ENCODE measurements around the gene SLC43A3. TPM values are rescaled to one million over a fixed set of nuclear protein-coding genes. Genes with fewer than 3 reads are reported as not detected.
"Not testable (repeated sequence)": the region's sequence is repeated elsewhere in the genome, so short reads cannot be mapped to it uniquely, and the experiment has no call there.

The SLC43A3 gene
- total and polyA plus RNA-seq, 8 donors, result 1.2 to 81.7 (median 12.7) TPM

DNA sequence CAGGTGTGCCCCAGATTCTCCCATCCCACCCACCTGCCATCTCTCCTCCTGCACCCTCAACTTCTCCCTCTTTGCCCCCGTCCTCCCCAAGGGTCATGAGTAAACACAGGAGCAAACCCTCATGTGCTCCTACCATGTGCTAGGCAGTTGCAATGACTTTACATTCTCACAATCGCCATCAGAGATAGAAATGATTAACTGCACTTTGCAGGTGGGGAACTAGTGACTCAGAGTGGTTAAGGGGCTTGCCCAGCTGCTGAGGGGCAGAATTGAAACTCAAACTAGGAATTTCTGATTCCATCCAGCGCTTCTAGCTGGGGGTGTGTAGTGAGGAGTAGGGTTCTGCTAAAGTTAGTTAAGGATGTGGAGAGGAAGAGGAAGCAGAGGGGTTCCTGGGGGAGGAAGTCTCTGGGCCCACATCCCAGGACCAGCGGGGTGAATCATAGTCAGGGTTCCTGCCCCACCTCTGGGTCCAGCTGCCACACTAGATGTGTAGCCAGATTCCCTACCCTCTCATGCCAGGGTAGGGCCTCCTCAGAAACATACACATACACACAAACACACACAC lies 20.5 kb downstream of the SLC43A3 start:
- intact Hi-C loops (cut with DNase I; ENCODE audit: low total_unique reads), result no loop called here
- no peaks in the 10 kb centered on the region for H3K9me3 ChIP-seq

DNA sequence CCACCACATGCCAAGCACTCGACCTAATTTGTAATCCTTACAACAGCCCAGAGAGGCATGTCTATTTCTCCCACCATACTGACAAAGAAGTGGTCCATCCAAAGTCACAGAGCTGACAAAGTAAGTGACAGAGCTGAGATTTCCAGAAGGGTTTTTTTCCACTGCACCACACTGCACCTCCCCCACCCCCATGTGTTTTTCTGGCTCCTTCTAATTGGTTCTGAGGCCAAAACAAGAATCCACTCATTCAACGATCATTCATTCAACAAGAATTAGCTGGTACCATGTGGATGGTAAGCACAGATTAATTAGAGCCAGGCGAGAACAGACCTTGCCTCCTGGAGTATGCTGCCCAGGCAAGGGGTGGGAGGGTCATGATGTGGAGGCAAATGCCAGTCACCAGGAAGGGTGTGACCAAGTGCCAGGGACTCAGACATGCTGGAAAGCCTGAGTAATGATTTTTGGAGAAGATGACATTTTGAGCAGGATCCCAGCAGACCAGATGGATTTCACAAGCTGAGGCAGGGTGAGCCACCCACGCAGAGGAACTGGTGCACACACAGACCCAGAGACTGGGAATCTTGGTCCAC lies 21.6 kb downstream of the SLC43A3 start:
- 78 to 88% (median 80%) methylated on average over 4 of the region's 4 CpGs for WGBS, 5 donors
- no peaks in the 10 kb centered on the region for H3K9me3 ChIP-seq
- no peak overlapping the region for H3K4me3 ChIP-seq
- DNase-seq, result no peak
- TF ChIP-seq POLR2AphosphoS5 (IDR thresholded peaks at IDR 0.05) (no peak), EP300 (IDR thresholded peaks at IDR 0.05) (no peak), POLR2A (IDR thresholded peaks at IDR 0.05) (no peak)
- TF ChIP-seq, protein P1, sequence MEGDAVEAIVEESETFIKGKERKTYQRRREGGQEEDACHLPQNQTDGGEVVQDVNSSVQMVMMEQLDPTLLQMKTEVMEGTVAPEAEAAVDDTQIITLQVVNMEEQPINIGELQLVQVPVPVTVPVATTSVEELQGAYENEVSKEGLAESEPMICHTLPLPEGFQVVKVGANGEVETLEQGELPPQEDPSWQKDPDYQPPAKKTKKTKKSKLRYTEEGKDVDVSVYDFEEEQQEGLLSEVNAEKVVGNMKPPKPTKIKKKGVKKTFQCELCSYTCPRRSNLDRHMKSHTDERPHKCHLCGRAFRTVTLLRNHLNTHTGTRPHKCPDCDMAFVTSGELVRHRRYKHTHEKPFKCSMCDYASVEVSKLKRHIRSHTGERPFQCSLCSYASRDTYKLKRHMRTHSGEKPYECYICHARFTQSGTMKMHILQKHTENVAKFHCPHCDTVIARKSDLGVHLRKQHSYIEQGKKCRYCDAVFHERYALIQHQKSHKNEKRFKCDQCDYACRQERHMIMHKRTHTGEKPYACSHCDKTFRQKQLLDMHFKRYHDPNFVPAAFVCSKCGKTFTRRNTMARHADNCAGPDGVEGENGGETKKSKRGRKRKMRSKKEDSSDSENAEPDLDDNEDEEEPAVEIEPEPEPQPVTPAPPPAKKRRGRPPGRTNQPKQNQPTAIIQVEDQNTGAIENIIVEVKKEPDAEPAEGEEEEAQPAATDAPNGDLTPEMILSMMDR (IDR thresholded peaks at IDR 0.05), result no peak
- H3K4me1 ChIP-seq, result peaks cover 0 to 18% (median 0%) of the 10 kb centered on the region in 4 donors
- intact Hi-C loops (cut with DNase I; ENCODE audit: low total_unique reads), result no loop called here
- no peaks in the 10 kb centered on the region for H3K27me3 ChIP-seq
- H3K36me3 ChIP-seq, result peaks cover 25 to 51% (median 36%) of the 10 kb centered on the region in 4 donors
- H3K27ac ChIP-seq, result no peak overlapping the region

More for the DNA sequence above, 20.5 kb downstream of the SLC43A3 start:
- TF ChIP-seq POLR2A (IDR thresholded peaks at IDR 0.05) (no peak), EP300 (IDR thresholded peaks at IDR 0.05) (no peak), POLR2AphosphoS5 (IDR thresholded peaks at IDR 0.05) (no peak)
- TF ChIP-seq, protein P1 (IDR thresholded peaks at IDR 0.05), result no peak
- no peak for DNase-seq
- Histone ChIP-seq H3K4me3 (no peak overlapping the region), H3K27ac (peak overlapping the region in 2 of 5 donors; percentile 58 to 60), H3K27me3 (no peaks in the 10 kb centered on the region), H3K4me1 (peaks cover 0 to 18% (median 0%) of the 10 kb centered on the region in 4 donors), H3K36me3 (peaks cover 25 to 61% (median 47%) of the 10 kb centered on the region in 4 donors)
- 48 to 64% (median 59%) methylated on average over 4 of the region's 4 CpGs for WGBS, 5 donors

DNA sequence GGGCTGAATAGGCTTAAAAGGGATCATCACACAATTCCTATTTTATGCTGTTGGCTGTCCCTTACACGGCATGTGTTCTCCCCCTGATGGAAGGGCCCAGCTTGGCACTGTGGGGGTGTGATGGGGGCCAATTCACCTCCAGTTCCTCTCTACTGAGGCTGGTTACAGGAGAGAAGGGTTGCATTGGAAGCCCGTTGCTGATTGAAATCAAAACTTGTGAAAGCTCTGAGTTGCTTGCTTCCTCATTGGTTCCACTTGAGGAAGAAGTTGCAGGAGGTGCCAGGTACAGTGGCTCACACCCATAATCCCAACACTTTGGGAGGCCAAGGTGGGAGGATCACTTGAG lies 23.1 kb downstream of the SLC43A3 start:
- Histone ChIP-seq H3K4me1 (peaks cover 0 to 18% (median 0%) of the 10 kb centered on the region in 4 donors), H3K27ac (no peak overlapping the region), H3K27me3 (no peaks in the 10 kb centered on the region), H3K9me3 (no peaks in the 10 kb centered on the region), H3K4me3 (no peak overlapping the region), H3K36me3 (peaks cover 9 to 35% (median 20%) of the 10 kb centered on the region in 4 donors)
- no peak for TF ChIP-seq EP300 (IDR thresholded peaks at IDR 0.05)
- TF ChIP-seq POLR2AphosphoS5 (IDR thresholded peaks at IDR 0.05), result no peak
- TF ChIP-seq, protein P1 (IDR thresholded peaks at IDR 0.05), result no peak
- TF ChIP-seq POLR2A (IDR thresholded peaks at IDR 0.05), result no peak
- WGBS, 5 donors, result 75 to 89% (median 82%) methylated on average over 1 to 2 of the region's 2 CpGs
- intact Hi-C loops (cut with DNase I; ENCODE audit: low total_unique reads), result no loop called here
- DNase-seq, result no peak

DNA sequence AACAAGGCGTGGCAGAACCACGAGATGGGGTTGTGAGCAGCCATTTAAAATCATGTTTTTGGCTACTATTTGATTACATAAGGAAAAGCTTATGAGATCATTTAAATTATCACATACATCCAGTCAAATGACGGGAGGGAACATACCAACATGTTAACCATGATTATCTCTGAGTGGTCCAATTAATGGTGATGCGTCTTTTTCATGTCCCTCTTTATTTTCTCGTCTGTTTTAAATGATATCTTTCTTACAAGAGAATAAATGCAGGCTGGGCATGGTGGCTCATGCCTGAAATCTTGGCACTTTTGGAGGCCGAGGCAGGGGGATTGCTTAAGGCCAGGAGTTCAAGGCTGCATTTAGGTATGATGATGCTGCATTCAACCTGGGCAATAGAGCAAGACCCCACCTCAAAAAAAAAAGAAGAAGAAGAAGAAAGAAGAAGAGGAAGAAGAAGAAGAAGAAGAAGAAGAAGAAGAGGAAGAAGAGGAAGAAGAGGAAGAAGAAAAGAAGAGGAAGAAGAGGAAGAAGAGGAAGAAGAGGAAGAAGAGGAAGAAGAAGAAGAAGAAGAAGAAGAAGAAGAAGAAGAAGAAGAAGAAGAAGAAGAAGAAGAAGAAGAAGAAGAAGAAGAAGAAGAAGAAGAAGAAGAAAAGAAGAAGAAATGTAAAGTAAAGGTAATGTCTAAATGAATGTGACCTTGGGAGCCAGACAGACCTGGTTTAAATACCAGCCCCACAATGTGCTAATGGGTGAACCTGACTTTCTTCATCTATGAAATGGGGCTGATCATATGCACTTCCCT lies 23.7 kb downstream of the SLC43A3 start:
- H3K27ac ChIP-seq; H3K27me3 ChIP-seq; intact Hi-C loops (cut with DNase I; ENCODE audit: low total_unique reads); DNase-seq; H3K9me3 ChIP-seq; H3K4me3 ChIP-seq: not testable (repeated sequence)
- H3K4me1 ChIP-seq, result peaks cover 0 to 18% (median 0%) of the 10 kb centered on the region in 4 donors
- peaks cover 6 to 29% (median 15%) of the 10 kb centered on the region in 4 donors for H3K36me3 ChIP-seq
- 74 to 81% (median 77%) methylated on average over 6 of the region's 6 CpGs for WGBS, 5 donors

Measured in stomach (tissue), 9 donors.